ENCODE measurements around the gene LPAR6. TPM values are rescaled to one million over a fixed set of nuclear protein-coding genes. Genes with fewer than 3 reads are reported as not detected.
"Not testable (repeated sequence)": the region's sequence is repeated elsewhere in the genome, so short reads cannot be mapped to it uniquely, and the experiment has no call there.

Gene LPAR6
- total and polyA plus RNA-seq, 2 of the 4 experiments (the other 2 are of a cell fraction) = 1.4 to 2.0 TPM

GRCh38 chr13:48429036-48429435 is 16.1 kb upstream of the LPAR6 start:
- intact Hi-C loops (cut with micrococcal nuclease) = no loop called here
- Histone ChIP-seq H2BK15ac (ENCODE audit: low read depth, low read length) (no peak overlapping the region), H3K4ac (ENCODE audit: low read depth, low read length) (no peak overlapping the region), H2AFZ (replicated peaks; ENCODE audit: low read length, poor library complexity) (no peak overlapping the region), H3K4me2 (ENCODE audit: low read depth, low read length) (no peak overlapping the region), H4K8ac (ENCODE audit: low read depth in 2 of 2, low read length in 2 of 2) (no peak overlapping the region), H3K56ac (ENCODE audit: extremely low read depth, insufficient read depth, low read length) (no peak overlapping the region), H2AK5ac (ENCODE audit: low read depth, low read length) (no peak overlapping the region), H3K18ac (ENCODE audit: low read depth, low read length) (no peak overlapping the region), H3K4me3 (ENCODE audit: insufficient read depth, low read depth, low read length) (no peak overlapping the region), H4K5ac (ENCODE audit: low read depth, low read length) (no peak overlapping the region), H3K9me3 (ENCODE audit: control insufficient read depth, insufficient read depth, low read length) (peaks cover 3% of the 10 kb centered on the region; the same call in 1 of the 2 replicates), H3K14ac (replicated peaks; ENCODE audit: low read depth, low read length) (no peak overlapping the region; the same call in 1 of the 2 replicates), H3K23ac (ENCODE audit: low read depth, low read length) (no peak overlapping the region), H2BK120ac (ENCODE audit: low read depth, low read length) (no peak overlapping the region), H3K27me3 (ENCODE audit: control insufficient read depth, insufficient read depth, low read length) (no peaks in the 10 kb centered on the region), H3K9me1 (ENCODE audit: insufficient read depth, low read length) (peaks cover 3% of the 10 kb centered on the region; the same call in 1 of the 2 replicates), H2AK9ac (replicated peaks; ENCODE audit: low read depth, low read length, poor library complexity) (no peak overlapping the region), H4K20me1 (ENCODE audit: insufficient read depth, low read length) (no peaks in the 10 kb centered on the region), H3K9ac (ENCODE audit: low read depth, low read length) (no peak overlapping the region), H3K79me1 (ENCODE audit: low read depth in 1 of 2, low read length in 2 of 2) (peaks cover 4 to 9% of the 10 kb centered on the region in 2 experiments), H4K91ac (ENCODE audit: insufficient read depth, low read depth, low read length) (no peak overlapping the region), H3K36me3 (ENCODE audit: control insufficient read depth, insufficient read depth, low read length) (peaks cover 3% of the 10 kb centered on the region), H3K27ac (ENCODE audit: insufficient read depth, low read length) (no peak overlapping the region), H3K4me1 (ENCODE audit: control insufficient read depth, insufficient read depth, low read length) (peaks cover 5% of the 10 kb centered on the region; the same call in 1 of the 2 replicates), H2BK5ac (ENCODE audit: low read depth, low read length, poor library complexity, severe bottlenecking) (no peak overlapping the region), H2BK20ac (ENCODE audit: low read depth, low read length) (no peak overlapping the region)
- ATAC-seq (ENCODE audit: low read depth) = no peak
- CTCF ChIA-PET = no interaction called here
- no TSS peak for BruUV-seq (replicated peaks)
- POLR2A ChIA-PET (ENCODE audit: unreplicated experiment) = no interaction called here
- dilution Hi-C loops (cut with HindIII; ENCODE audit: low sequenced_read_pairs, unreplicated experiment) = no loop called here
- no peak for DNase-seq
- TF ChIP-seq BHLHE40 (IDR thresholded peaks at IDR 0.05; ENCODE audit: low read depth, low read length) (no peak), NFE2L2 (IDR thresholded peaks at IDR 0.05; ENCODE audit: low read depth, low read length) (no peak), MAFK (IDR thresholded peaks at IDR 0.05; ENCODE audit: low read depth, low read length) (no peak), FOS (IDR thresholded peaks at IDR 0.05; ENCODE audit: low read depth, low read length) (no peak)
- in situ Hi-C loops (cut with MboI; ENCODE audit: low sequenced_read_pairs) = no loop called here
- WGBS, 2 experiments (ENCODE audit: extremely low coverage in 2 of 2, insufficient read length in 1 of 2) = 100% methylated on average over 1 of the region's 3 CpGs; no CpG with 5 or more reads in 1 of the 2 experiments

GRCh38 chr13:48426755-48427298 is 13.9 kb upstream of the LPAR6 start:
- H3K27me3 ChIP-seq (ENCODE audit: control insufficient read depth, insufficient read depth, low read length); H3K4ac ChIP-seq (ENCODE audit: low read depth, low read length); H4K20me1 ChIP-seq (ENCODE audit: insufficient read depth, low read length); H3K4me3 ChIP-seq (ENCODE audit: insufficient read depth, low read depth, low read length); H3K27ac ChIP-seq (ENCODE audit: insufficient read depth, low read length); H3K36me3 ChIP-seq (ENCODE audit: control insufficient read depth, insufficient read depth, low read length); H3K9me1 ChIP-seq (ENCODE audit: insufficient read depth, low read length); H4K5ac ChIP-seq (ENCODE audit: low read depth, low read length); H3K79me1 ChIP-seq (ENCODE audit: low read depth in 1 of 2, low read length in 2 of 2); H3K56ac ChIP-seq (ENCODE audit: extremely low read depth, insufficient read depth, low read length); H2AK5ac ChIP-seq (ENCODE audit: low read depth, low read length); H2BK5ac ChIP-seq (ENCODE audit: low read depth, low read length, poor library complexity, severe bottlenecking); H2AFZ ChIP-seq (replicated peaks; ENCODE audit: low read length, poor library complexity); H2AK9ac ChIP-seq (replicated peaks; ENCODE audit: low read depth, low read length, poor library complexity); in situ Hi-C loops (cut with MboI; ENCODE audit: low sequenced_read_pairs); H3K9ac ChIP-seq (ENCODE audit: low read depth, low read length); H3K4me1 ChIP-seq (ENCODE audit: control insufficient read depth, insufficient read depth, low read length); DNase-seq; intact Hi-C loops (cut with micrococcal nuclease); H3K18ac ChIP-seq (ENCODE audit: low read depth, low read length); H3K14ac ChIP-seq (replicated peaks; ENCODE audit: low read depth, low read length); BruUV-seq (replicated peaks); POLR2A ChIA-PET (ENCODE audit: unreplicated experiment); H2BK120ac ChIP-seq (ENCODE audit: low read depth, low read length); H4K8ac ChIP-seq (ENCODE audit: low read depth in 2 of 2, low read length in 2 of 2); H3K9me3 ChIP-seq (ENCODE audit: control insufficient read depth, insufficient read depth, low read length); H2BK20ac ChIP-seq (ENCODE audit: low read depth, low read length); dilution Hi-C loops (cut with HindIII; ENCODE audit: low sequenced_read_pairs, unreplicated experiment); H2BK15ac ChIP-seq (ENCODE audit: low read depth, low read length); H4K91ac ChIP-seq (ENCODE audit: insufficient read depth, low read depth, low read length); H3K23ac ChIP-seq (ENCODE audit: low read depth, low read length); ATAC-seq (ENCODE audit: low read depth); H3K4me2 ChIP-seq (ENCODE audit: low read depth, low read length): not testable (repeated sequence)
- WGBS, 2 experiments (ENCODE audit: extremely low coverage in 2 of 2, insufficient read length in 1 of 2) = no CpG with 5 or more reads among the region's 9 CpGs
- CTCF ChIA-PET = interaction anchor here (0.5 kb wide), 1 partner anchor 568 kb away, joined by 4 read pairs; no protein-coding TSS in a partner anchor

Data from IMR-90 (cell line).